Brain microvascular endothelial cell (primary cell): Measurements from ENCODE around the gene COPZ2.
"Not testable (repeated sequence)": the region's sequence is repeated elsewhere in the genome, so short reads cannot be mapped to it uniquely, and the experiment has no call there.

ENCODE experiments used
- DNase-seq: peaks from one replicate; pipeline ENCODE4 v3.0.0-alpha.2; 2020
- H3K27ac ChIP-seq: fragments of 250-450 bp; sonication (Bioruptor Pico); 2 replicates; pipeline ENCODE4 v1.5.1; 2020; ENCODE audit warnings: mild to moderate bottlenecking, moderate library complexity
- H3K27me3 ChIP-seq: fragments of 250-450 bp; sonication (Bioruptor Pico); replicated peaks from 2 replicates; pipeline ENCODE4 v1.5.1; 2020; ENCODE audit warnings: mild to moderate bottlenecking
- H3K36me3 ChIP-seq: fragments of 250-450 bp; sonication (Bioruptor Pico); replicated peaks from 2 replicates; pipeline ENCODE4 v1.5.1; 2020; ENCODE audit warnings: mild to moderate bottlenecking
- H3K4me3 ChIP-seq: 2 replicates; pipeline ENCODE4 v1.5.1; 2011; ENCODE audit warnings: low read depth, mild to moderate bottlenecking, control low read depth, low read length, moderate library complexity
- in situ Hi-C: cut with HindIII; loops from 2 replicates; pipeline ENCODE4 v1.10.0; 2017; ENCODE audit warnings: low sequenced_read_pairs, low pct_ligation_motif_present
- TF ChIP-seq, protein P1 (sequence below): IDR thresholded peaks from 2 replicates; pipeline ENCODE4 v1.5.1; 2011; ENCODE audit warnings: low read depth, mild to moderate bottlenecking, moderate library complexity, low read length, control low read depth, inconsistent platforms; ENCODE audit errors: missing control alignments

Gene COPZ2

DNA sequence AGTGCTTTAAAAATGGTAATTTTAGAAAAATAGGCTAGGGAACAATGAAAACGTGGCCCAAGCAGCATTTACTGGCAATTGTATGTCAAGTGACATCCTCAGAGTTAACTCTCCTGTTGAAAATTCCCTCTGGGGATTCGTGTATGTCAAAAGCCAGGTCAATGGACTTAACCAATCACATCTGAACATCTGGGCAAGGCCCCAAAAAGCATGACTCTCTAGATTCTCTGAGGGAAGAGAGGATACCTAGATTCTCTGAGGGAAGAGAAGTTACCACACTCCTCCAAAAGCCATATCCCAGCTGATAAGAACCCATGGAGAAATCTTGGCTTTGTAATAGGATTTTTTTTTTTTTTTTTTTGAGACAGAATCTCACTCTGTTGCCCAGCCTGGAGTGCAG, 34.1 kb upstream of the COPZ2 start:
- in situ Hi-C loops = no loop called here
- H3K27me3 ChIP-seq = no peaks in the 10 kb centered on the region
- peaks cover 60% of the 10 kb centered on the region for H3K36me3 ChIP-seq
- TF ChIP-seq, protein P1, sequence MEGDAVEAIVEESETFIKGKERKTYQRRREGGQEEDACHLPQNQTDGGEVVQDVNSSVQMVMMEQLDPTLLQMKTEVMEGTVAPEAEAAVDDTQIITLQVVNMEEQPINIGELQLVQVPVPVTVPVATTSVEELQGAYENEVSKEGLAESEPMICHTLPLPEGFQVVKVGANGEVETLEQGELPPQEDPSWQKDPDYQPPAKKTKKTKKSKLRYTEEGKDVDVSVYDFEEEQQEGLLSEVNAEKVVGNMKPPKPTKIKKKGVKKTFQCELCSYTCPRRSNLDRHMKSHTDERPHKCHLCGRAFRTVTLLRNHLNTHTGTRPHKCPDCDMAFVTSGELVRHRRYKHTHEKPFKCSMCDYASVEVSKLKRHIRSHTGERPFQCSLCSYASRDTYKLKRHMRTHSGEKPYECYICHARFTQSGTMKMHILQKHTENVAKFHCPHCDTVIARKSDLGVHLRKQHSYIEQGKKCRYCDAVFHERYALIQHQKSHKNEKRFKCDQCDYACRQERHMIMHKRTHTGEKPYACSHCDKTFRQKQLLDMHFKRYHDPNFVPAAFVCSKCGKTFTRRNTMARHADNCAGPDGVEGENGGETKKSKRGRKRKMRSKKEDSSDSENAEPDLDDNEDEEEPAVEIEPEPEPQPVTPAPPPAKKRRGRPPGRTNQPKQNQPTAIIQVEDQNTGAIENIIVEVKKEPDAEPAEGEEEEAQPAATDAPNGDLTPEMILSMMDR = no peak
- no peak overlapping the region for H3K4me3 ChIP-seq
- DNase-seq = no peak
- no peak overlapping the region for H3K27ac ChIP-seq

DNA sequence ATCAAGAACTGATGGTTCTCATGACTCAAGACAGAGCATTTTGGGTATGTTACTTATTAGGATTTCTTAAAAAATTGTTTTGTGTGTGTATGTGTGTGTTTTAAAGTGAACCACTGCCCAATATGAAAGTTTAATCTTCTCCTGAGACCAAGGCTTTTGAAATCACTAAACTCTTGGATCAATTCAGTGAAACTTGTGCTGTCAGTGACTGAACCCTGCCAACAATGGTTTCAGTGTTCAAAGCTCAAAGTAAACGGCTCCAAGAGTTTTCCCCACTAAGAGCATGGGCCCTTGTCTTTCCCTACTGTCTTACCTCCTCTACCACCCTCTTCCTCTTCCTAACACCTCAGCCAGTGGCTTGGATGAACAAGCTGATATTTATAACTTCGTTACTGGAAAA, 32.6 kb upstream of the COPZ2 start:
- in situ Hi-C loops = no loop called here
- Histone ChIP-seq H3K36me3 (peaks cover 52% of the 10 kb centered on the region), H3K27me3 (no peaks in the 10 kb centered on the region), H3K4me3 (no peak overlapping the region), H3K27ac (no peak overlapping the region)
- DNase-seq = no peak
- TF ChIP-seq, protein P1 = no peak

DNA sequence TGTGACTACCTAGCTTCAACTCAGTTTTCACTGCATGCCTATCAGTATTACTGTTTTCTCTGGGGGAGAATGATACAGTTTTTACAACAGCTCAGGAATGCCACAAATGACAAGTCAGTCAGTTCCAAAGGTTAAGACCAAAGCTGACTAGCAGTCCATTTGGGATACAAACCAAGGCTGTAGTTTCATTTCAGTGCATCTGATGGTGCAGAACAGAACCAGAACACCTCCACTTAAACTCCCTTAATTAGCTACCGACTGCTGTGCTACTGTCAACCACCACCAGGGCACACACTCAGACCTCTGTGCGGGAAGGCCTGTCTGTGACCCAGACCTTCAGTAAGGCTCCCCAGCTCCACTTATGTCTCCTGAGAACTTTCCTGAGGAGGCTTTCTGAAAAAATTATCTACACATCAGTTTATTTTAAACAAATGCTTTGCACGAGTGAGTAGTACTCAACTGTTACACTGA, 30.9 kb upstream of the COPZ2 start:
- in situ Hi-C loops = no loop called here
- TF ChIP-seq, protein P1 = peak; percentile 75
- Histone ChIP-seq H3K27me3 (no peaks in the 10 kb centered on the region), H3K4me3 (no peak overlapping the region), H3K36me3 (peaks cover 48% of the 10 kb centered on the region), H3K27ac (peak overlapping the region; percentile 16)
- peak; percentile 28 for DNase-seq

DNA sequence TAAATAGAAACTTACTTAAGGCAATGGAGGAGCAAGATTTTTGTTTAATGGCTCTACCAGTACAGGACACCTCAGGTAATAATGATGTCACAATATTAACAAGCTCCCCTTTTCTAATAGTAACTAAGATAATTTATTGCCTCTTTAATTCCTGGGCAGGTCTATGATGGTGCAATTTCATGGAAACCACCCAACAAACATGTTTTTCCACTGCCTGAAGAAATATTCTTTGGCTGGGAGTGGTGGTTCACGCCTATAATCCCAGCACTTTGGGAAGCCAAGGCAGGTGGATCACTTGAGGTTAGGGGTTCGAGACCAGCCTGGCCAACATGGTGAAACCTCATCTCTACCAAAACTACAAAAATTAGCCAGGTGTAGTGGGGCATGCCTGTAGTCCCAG, 30.2 kb upstream of the COPZ2 start:
- H3K27me3 ChIP-seq, DNase-seq, in situ Hi-C loops, H3K27ac ChIP-seq, H3K4me3 ChIP-seq: not testable (repeated sequence)
- H3K36me3 ChIP-seq = peaks cover 47% of the 10 kb centered on the region

DNA sequence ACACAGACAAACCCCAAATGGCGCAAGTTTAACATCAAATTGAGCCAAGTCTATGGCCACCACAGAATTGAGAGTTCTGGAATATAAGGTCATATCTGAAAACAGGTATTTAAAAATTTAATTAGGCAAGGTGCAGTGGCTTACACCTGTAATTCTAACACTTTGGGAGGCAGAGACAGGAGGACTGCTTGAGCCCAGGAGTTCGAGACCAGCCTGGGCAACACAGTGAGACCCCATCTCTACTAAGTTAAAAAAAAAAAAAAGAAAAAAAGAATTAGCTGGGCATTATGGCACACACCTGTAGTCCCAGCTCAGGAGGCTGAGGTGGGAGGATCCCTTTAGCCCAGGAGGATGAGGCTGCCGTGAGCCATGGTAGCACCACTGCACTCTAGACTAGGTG, 29.6 kb upstream of the COPZ2 start:
- TF ChIP-seq, protein P1 = no peak
- no peak for DNase-seq
- Histone ChIP-seq H3K4me3 (no peak overlapping the region), H3K27me3 (no peaks in the 10 kb centered on the region), H3K36me3 (peaks cover 51% of the 10 kb centered on the region), H3K27ac (no peak overlapping the region)
- in situ Hi-C loops = no loop called here

DNA sequence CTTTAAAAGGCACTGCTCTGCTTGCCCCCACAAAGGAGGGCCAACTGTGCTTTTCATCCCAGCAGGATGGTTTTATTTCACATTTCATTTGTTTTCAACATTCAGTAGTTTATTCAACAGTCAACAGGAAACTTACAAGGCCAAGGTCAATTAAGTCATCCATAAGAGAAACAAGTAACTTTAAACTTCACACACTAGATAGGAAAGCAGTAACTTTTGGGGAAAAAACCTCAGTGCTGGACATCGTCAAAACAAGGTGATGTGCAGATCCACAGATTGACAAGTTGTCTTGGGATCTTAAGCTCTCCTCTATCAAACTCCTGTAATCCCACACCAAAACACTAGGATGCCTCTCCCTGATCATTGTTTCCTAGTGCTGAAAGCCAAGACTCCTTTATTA, 29.1 kb upstream of the COPZ2 start:
- in situ Hi-C loops = no loop called here
- TF ChIP-seq, protein P1 = no peak
- DNase-seq = no peak
- H3K27me3 ChIP-seq = no peaks in the 10 kb centered on the region
- no peak overlapping the region for H3K4me3 ChIP-seq
- peaks cover 53% of the 10 kb centered on the region for H3K36me3 ChIP-seq
- no peak overlapping the region for H3K27ac ChIP-seq
